ENCODE data around the gene LVRN.
"Not testable (repeated sequence)": the region's sequence is repeated elsewhere in the genome, so short reads cannot be mapped to it uniquely, and the experiment has no call there.

LVRN gene

GRCh38 chr5:115962239-115962564, at the start of gene LVRN:
TSS of gene LVRN (plus strand) at chr5:115962475. CDS start at chr5:115962618, 143 bp downstream.
- no peak for DNase-seq

- not testable (repeated sequence) for DNase-seq
These were observed 48.5 kb upstream of the LVRN start for GRCh38 chr5:115913623-115914400.

GRCh38 chr5:115920171-115920725, 42.0 kb upstream of the LVRN start:
- no peak for DNase-seq

- not testable (repeated sequence) for DNase-seq
These were observed 33.5 kb upstream of the LVRN start for GRCh38 chr5:115928578-115929407.

GRCh38 chr5:115930171-115930570, 32.1 kb upstream of the LVRN start:
- not testable (repeated sequence) for DNase-seq

GRCh38 chr5:115930630-115931337, 31.5 kb upstream of the LVRN start:
- no peak for DNase-seq

- no peak for DNase-seq
These were observed 29.3 kb upstream of the LVRN start for GRCh38 chr5:115932991-115933390.

- DNase-seq: no peak
These were observed 27.8 kb upstream of the LVRN start for GRCh38 chr5:115934388-115934974.

- no peak for DNase-seq
These were observed 26.2 kb upstream of the LVRN start for GRCh38 chr5:115936031-115936430.

- no peak for DNase-seq
These were observed 23.2 kb upstream of the LVRN start for GRCh38 chr5:115939059-115939458.

GRCh38 chr5:115940080-115940810, 22.0 kb upstream of the LVRN start:
- no peak for DNase-seq

- no peak for DNase-seq
These were observed 21.1 kb upstream of the LVRN start for GRCh38 chr5:115941051-115941675.

GRCh38 chr5:115944501-115944900, 17.8 kb upstream of the LVRN start:
- DNase-seq: no peak

GRCh38 chr5:115946655-115947054, 15.6 kb upstream of the LVRN start:
- no peak for DNase-seq

GRCh38 chr5:115947260-115947659, 15.0 kb upstream of the LVRN start:
- DNase-seq: no peak

- no peak for DNase-seq
These were observed 14.2 kb upstream of the LVRN start for GRCh38 chr5:115948091-115948534.

- DNase-seq: no peak
These were observed 13.2 kb upstream of the LVRN start for GRCh38 chr5:115949096-115949495.

- DNase-seq: no peak
These were observed 9.7 kb upstream of the LVRN start for GRCh38 chr5:115952588-115952987.

GRCh38 chr5:115954144-115954543, 8.1 kb upstream of the LVRN start:
- DNase-seq: no peak

- DNase-seq: no peak
These were observed 5.3 kb upstream of the LVRN start for GRCh38 chr5:115956957-115957356.

Data from NCI-H510A treated with DMSO at 0.1 percent for 48 hours (cell line).